Duodenal mucosa (tissue), 2 donors: ENCODE results near the gene GARIN6.

ENCODE experiments used
- H3K27ac ChIP-seq: one replicate; pipeline ENCODE4 v1.7.0; 2013; ENCODE audit warnings: low read depth, low read length
- H3K27me3 ChIP-seq, 2 donors: one replicate each; pipeline ENCODE4 v1.7.0; 2013; ENCODE audit warnings: low read length in 2 of 2, control low read depth in 1 of 2; ENCODE audit not compliant: insufficient read depth in 2 of 2, control insufficient read depth in 1 of 2
- H3K36me3 ChIP-seq, 2 donors: one replicate each; pipeline ENCODE4 v1.7.0; 2013; ENCODE audit warnings: low read length in 2 of 2, control low read depth in 1 of 2; ENCODE audit not compliant: insufficient read depth in 2 of 2, control insufficient read depth in 1 of 2
- H3K4me1 ChIP-seq, 2 donors: one replicate each; pipeline ENCODE4 v1.7.0; 2013; ENCODE audit warnings: low read length in 2 of 2, control low read depth in 1 of 2; ENCODE audit not compliant: insufficient read depth in 2 of 2, control insufficient read depth in 1 of 2
- H3K4me3 ChIP-seq, 2 donors: one replicate each; pipeline ENCODE4 v1.7.0; 2013; ENCODE audit warnings: low read length in 2 of 2, low read depth in 1 of 2
- H3K9ac ChIP-seq, 2 donors: one replicate each; pipeline ENCODE4 v1.7.0; 2013; ENCODE audit warnings: low read length in 2 of 2, low read depth in 1 of 2
- H3K9me3 ChIP-seq, 2 donors: one replicate each; pipeline ENCODE4 v1.7.0; 2013; ENCODE audit warnings: low read length in 2 of 2, control low read depth in 1 of 2; ENCODE audit not compliant: control insufficient read depth in 1 of 2

GARIN6 gene

GRCh38 chr12:99627459-99627858, 20.1 kb upstream of the GARIN6 start:
- H3K4me1 ChIP-seq, result no peaks in the 10 kb centered on the region
- H3K36me3 ChIP-seq, result no peaks in the 10 kb centered on the region
- H3K9me3 ChIP-seq, result no peaks in the 10 kb centered on the region
- H3K4me3 ChIP-seq, result no peak overlapping the region
- no peak overlapping the region for H3K9ac ChIP-seq
- H3K27ac ChIP-seq, result no peak overlapping the region
- no peaks in the 10 kb centered on the region for H3K27me3 ChIP-seq

- Histone ChIP-seq H3K36me3 (no peaks in the 10 kb centered on the region), H3K4me3 (no peak overlapping the region), H3K27me3 (no peaks in the 10 kb centered on the region), H3K9ac (no peak overlapping the region), H3K27ac (no peak overlapping the region), H3K4me1 (no peaks in the 10 kb centered on the region), H3K9me3 (no peaks in the 10 kb centered on the region)
Measured at GRCh38 chr12:99644629-99645028, 2.9 kb upstream of the GARIN6 start.

GRCh38 chr12:99648183-99648582, 630 bp downstream of the GARIN6 start:
- no peaks in the 10 kb centered on the region for H3K36me3 ChIP-seq
- H3K4me3 ChIP-seq, result no peak overlapping the region
- no peak overlapping the region for H3K9ac ChIP-seq
- no peaks in the 10 kb centered on the region for H3K9me3 ChIP-seq
- no peak overlapping the region for H3K27ac ChIP-seq
- no peaks in the 10 kb centered on the region for H3K27me3 ChIP-seq
- no peaks in the 10 kb centered on the region for H3K4me1 ChIP-seq

- H3K27me3 ChIP-seq, result no peaks in the 10 kb centered on the region
- H3K9ac ChIP-seq, result no peak overlapping the region
- no peaks in the 10 kb centered on the region for H3K9me3 ChIP-seq
- H3K36me3 ChIP-seq, result no peaks in the 10 kb centered on the region
- H3K4me1 ChIP-seq, result no peaks in the 10 kb centered on the region
- no peak overlapping the region for H3K27ac ChIP-seq
- H3K4me3 ChIP-seq, result no peak overlapping the region
Measured at GRCh38 chr12:99649551-99649950, 2.0 kb downstream of the GARIN6 start.

- no peak overlapping the region for H3K9ac ChIP-seq
- H3K4me1 ChIP-seq, result no peaks in the 10 kb centered on the region
- no peaks in the 10 kb centered on the region for H3K9me3 ChIP-seq
- H3K27me3 ChIP-seq, result no peaks in the 10 kb centered on the region
- H3K36me3 ChIP-seq, result no peaks in the 10 kb centered on the region
- no peak overlapping the region for H3K4me3 ChIP-seq
- no peak overlapping the region for H3K27ac ChIP-seq
Measured at GRCh38 chr12:99658671-99659349, 11.3 kb downstream of the GARIN6 start.

GRCh38 chr12:99670635-99671034, 23.1 kb downstream of the GARIN6 start:
- Histone ChIP-seq H3K9ac (no peak overlapping the region), H3K36me3 (no peaks in the 10 kb centered on the region), H3K27me3 (no peaks in the 10 kb centered on the region), H3K4me1 (no peaks in the 10 kb centered on the region), H3K27ac (no peak overlapping the region), H3K4me3 (no peak overlapping the region), H3K9me3 (no peaks in the 10 kb centered on the region)

GRCh38 chr12:99680276-99680675, 32.7 kb downstream of the GARIN6 start:
- no peaks in the 10 kb centered on the region for H3K4me1 ChIP-seq
- H3K9me3 ChIP-seq, result peaks cover 0 to 8% of the 10 kb centered on the region in 2 donors
- H3K27ac ChIP-seq, result no peak overlapping the region
- H3K9ac ChIP-seq, result no peak overlapping the region
- H3K27me3 ChIP-seq, result no peaks in the 10 kb centered on the region
- no peak overlapping the region for H3K4me3 ChIP-seq
- no peaks in the 10 kb centered on the region for H3K36me3 ChIP-seq

GRCh38 chr12:99686142-99686541, 38.6 kb downstream of the GARIN6 start:
- H3K4me3 ChIP-seq, result no peak overlapping the region

GRCh38 chr12:99695050-99695449, 47.5 kb downstream of the GARIN6 start:
- H3K9ac ChIP-seq, result no peak overlapping the region
- no peak overlapping the region for H3K4me3 ChIP-seq
- no peaks in the 10 kb centered on the region for H3K27me3 ChIP-seq
- no peaks in the 10 kb centered on the region for H3K36me3 ChIP-seq
- H3K27ac ChIP-seq, result no peak overlapping the region
- peaks cover 0 to 2% of the 10 kb centered on the region in 2 donors for H3K9me3 ChIP-seq
- H3K4me1 ChIP-seq, result no peaks in the 10 kb centered on the region

More at GRCh38 chr12:99686142-99686541, 38.6 kb downstream of the GARIN6 start:
- Histone ChIP-seq H3K9me3 (peaks cover 2 to 9% of the 10 kb centered on the region in 2 donors), H3K27me3 (no peaks in the 10 kb centered on the region), H3K36me3 (no peaks in the 10 kb centered on the region), H3K4me1 (no peaks in the 10 kb centered on the region), H3K27ac (no peak overlapping the region), H3K9ac (no peak overlapping the region)
